Fibroblast of the conjunctiva (primary cell): ENCODE data around the gene ADAMTS7.
"Not testable (repeated sequence)": the region's sequence is repeated elsewhere in the genome, so short reads cannot be mapped to it uniquely, and the experiment has no call there.

Experiments used
- DNase-seq: peaks from one replicate; pipeline ENCODE4 v3.0.0-alpha.2; 2010; ENCODE audit warnings: low read depth

The ADAMTS7 gene

DNA sequence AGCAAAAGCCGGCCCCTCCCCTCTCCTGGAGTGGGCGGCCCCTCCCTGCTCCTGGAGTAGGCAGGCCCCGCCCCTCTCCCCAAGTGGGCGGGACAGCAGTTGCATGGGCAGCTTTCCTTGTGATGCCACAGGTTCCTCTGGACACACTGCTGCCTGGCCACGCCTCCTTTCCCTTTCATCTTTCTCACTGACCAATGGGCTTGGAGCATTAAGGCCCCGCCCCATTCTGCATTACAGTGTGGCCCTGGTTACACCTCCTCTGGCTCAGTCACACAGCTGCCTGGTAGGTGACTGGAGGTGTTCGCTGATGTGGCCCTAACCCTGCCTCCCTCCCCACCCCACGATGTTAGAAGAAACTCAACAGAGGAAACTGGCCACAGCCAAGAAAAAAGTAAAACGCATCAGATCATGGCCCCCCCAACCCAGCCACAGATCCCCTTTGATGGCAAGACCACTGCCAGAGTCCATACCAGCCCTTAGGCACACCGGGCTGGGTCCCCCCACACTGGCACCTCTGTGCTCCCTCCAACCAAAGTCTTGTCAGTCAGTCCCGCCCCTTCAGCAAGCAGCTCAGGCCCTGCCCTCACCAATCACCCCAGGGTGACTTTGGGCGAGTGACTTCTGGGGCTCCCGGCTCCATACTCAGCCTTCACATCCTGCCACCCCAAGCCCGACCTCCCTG lies 84.3 kb downstream of the ADAMTS7 start:
- DNase-seq = no peak

DNA sequence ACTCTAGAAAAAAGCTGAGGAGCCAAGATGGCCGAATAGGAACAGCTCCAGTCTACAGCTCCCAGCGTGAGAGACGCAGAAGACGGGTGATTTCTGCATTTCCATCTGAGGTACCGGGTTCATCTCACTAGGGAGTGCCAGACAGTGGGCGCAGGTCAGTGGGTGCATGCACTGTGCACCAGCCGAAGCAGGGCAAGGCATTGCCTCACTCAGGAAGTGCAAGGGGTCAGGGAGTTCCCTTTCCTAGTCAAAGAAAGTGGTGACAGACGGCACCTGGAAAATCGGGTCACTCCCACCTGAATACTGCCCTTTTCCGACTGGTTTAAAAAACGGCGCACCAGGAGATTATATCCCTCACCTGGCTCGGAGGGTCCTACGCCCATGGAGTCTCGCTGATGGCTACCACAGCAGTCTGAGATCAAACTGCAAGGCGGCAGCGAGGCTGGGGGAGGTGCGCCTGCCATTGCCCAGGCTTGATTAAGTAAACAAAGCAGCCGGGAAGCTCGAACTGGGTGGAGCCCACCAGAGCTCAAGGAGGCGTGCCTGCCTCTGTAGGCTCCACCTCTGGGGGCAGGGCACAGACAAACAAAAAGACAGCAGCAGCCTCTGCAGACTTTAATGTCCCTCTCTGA lies 91.3 kb downstream of the ADAMTS7 start:
- not testable (repeated sequence) for DNase-seq

DNA sequence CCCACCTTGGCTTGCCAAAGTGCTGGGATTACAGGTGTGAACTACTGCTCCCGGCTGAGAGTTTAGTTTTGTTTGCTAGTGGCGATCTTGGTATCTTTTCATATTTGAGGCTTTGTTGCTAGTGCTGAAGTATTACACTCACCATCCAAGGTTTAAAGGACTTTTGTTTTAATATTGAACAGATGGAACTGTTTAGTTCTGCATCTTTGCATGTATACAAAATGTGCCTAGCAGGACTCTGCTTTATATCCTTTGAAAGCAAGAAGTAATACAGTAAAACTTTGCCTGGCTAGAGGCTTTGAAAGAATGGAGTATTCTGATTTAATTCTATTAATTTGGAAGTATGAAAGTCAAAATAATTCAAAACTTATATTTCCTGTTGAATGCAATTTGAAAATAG lies 92.4 kb downstream of the ADAMTS7 start:
- DNase-seq = no peak

DNA sequence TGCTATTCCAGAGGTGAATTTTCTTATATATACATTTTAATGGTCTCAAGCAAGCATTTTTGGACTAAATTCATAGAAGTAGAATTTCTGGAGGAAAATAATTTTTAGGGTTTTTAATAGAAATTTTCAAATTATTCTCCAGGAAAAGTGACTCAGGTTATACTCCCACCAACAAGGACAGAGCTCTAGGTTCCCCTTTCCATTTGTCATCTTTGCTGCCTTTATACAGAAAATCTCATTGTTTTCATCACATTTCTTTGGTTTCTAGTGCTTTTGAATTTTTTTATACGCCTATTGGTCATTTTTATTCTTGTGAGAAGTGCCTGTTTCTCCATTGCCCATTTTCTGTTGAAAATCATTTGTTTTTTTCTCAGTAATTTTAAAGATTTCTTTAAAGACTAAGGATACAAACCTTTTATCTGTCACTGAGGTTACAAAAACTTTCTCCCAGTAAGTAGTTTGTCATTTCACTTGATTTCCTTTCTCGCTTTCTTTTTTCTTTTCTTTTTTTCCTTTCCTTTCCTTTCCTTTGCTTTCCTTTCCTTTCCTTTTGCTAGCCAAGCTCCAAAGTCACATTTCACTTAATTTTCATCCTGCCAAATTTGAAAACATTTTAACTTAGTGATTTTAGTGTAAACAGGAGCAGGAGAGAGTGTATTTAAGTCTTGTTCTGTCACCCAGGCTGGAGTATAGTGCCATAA lies 93.2 kb downstream of the ADAMTS7 start:
- no peak for DNase-seq

DNA sequence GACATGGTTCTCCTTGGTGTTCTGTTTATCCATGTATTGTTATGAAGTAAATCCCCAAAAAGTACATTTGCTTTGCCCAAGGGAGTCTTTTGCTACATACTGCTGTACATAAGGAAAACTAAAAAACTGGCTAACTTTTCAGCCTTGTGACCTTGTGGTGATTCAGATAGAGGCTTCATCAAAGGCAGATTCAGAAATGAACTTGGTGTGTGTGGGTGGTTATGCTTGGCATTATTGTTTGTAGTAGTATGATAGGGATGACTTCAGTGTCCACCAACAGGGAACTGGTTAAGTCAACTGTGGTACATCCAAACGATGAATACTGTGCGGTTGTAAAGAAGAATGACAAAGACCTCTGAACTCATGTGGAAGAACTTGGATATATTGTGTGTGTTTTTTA lies 94.6 kb downstream of the ADAMTS7 start:
- no peak for DNase-seq

DNA sequence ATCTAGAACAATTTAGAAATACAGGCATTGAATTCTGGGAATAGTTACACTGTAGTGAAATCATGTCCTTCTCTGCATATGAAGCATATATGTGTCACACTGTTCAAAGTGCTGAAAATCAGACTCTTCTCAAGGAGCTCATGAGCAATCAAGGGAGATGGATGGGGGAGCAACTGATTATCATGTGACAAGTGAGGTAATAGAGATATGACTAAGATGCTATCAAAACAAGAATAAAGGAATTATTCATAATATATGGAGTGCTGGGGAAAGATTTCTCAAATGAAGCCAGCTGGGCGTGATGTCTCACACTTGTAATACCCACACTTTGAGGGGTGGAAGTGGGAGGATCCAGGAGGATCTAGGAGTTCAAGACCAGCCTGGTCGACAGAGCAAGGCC lies 95.3 kb downstream of the ADAMTS7 start:
- DNase-seq = no peak

DNA sequence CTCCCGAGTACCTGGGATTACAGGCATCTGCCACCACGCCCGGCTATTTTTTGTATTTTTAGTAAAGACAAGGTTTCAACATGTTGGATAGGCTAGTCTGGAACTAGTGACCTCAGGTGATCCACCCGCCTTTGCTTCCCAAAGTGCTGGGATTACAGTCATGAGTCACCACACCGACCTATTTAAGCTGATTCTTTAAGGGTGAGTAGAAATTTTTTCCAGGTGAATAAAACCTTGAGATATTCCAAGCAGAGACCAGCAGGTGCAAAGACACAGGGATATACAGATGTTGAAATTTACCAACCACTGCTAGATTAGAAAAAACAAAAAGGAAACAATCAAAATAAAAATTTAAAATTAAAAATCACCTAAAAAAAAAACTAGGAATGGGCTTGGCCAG lies 95.8 kb downstream of the ADAMTS7 start:
- DNase-seq = no peak

DNA sequence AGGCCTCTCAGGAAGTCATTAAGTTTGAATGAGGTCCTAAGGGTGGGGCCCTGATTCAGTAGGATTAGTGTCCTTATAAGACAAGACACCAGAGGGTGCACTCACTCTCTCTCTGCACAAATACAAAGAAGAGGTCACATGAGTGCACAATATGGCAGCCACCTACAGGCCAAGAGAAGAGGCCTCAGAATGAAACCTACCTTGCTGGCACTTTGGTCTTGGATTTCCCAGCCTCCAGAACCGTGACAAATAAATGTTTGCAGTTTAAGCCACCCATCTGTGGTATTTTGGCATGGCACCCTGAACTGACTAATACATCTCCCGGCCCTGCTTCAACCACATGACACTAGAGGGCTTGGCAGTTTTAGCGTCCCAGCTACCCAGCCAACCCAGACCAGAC lies 96.4 kb downstream of the ADAMTS7 start:
- DNase-seq = no peak

DNA sequence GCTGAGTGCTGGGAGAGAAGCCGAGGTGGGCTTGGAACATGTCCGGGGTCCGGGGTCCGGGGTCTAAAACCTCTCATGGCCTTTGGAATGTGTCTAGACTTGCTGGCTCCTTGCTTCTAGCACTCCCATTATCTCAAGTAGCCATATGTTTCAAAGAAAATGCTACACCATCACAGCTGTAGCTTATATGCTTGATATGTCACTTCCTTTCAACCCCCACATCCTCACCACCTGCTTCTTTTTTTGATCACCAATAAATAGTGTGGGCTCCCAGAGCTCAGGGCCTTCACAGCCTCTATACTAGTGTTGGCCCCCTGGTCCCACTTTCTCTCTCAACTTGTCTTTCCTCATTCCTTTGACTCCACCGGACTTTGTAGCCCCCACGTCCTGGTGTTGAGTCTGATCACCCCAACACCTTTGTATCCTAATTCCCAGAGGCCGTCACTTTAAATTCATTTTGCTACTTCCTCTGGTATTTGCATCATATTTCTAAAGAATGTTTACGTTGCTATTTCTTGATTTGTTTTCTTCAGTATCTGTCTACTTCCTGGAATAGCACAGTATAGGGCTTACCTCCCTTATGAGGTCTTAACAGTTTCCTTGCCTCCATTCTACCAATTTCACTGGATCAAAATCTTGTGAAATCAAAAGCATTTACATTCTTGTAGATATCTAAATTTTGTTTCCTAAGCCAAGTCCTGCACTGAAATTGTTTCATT lies 98.3 kb downstream of the ADAMTS7 start:
- DNase-seq = no peak

DNA sequence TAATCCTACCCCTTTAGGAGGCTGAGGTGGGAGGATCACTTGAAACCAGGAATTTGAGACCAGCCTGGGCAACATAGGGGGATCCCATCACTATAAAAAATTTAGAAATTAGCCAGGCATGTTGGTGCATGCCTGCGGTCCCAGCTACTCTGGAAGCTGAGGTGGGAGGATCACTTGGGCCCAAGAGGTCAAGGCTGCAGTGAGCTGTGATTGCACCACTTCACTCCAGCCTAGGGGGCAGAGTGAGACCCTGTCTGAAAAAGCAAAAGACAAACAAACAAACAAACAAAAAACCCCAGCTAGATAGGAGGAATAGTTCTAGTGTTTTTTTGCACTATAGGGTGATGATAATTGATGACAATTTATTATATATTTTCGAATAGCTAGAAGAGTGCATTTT lies 99.6 kb downstream of the ADAMTS7 start:
- no peak for DNase-seq

DNA sequence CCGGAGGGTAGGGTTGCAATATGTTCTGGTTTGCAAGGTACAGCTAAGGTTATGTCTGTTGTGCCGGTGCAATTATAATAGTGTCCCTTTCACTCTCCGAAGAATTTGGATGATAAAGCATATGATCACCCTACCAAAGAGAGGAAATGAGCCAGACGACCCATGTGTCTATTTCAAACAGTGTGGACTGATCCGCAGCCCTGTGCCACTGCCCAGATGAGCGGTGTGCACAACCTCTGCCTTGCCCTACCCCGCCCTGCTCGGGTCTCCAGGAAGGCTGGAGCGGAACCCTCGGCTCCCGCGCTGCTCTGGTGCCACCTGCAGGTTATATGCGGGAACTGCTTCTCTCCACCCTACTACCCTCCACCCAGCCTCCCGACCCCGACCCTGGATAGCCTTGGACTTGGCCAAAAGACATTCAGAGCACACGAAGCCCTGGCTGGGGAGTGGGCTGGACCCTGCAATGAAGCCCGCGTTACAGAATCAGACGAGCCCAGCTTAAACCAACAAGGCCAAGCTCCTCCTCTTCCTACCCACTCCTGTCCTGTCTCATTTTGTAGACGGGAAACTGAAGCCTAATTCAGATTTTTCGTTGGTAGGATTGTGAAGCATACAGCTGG lies 101.9 kb downstream of the ADAMTS7 start:
- no peak for DNase-seq
